HepG2 (cell line): ENCODE data around the gene ZSCAN1. TPM values are rescaled to one million over a fixed set of nuclear protein-coding genes. Genes with fewer than 3 reads are reported as not detected.

Experiments
- ATF3 ChIP-seq: sonication (generic); formaldehyde crosslinking; IDR thresholded peaks from 2 replicates; pipeline ENCODE4 v1.4.0; 2020; ENCODE audit warnings: missing genetic modification reagents
- EHMT2 ChIP-seq: fragments of 200-600 bp; sonication (generic); IDR thresholded peaks from 2 replicates; pipeline ENCODE4 v1.7.0; 2017; ENCODE audit warnings: antibody characterized with exemption, low read depth, low read length, borderline replicate concordance
- ETV6 ChIP-seq: sonication (generic); formaldehyde crosslinking; conservative IDR thresholded peaks from 2 replicates; pipeline ENCODE4 v1.4.0; 2020; ENCODE audit warnings: missing genetic modification reagents
- HES4 ChIP-seq: sonication (generic); formaldehyde crosslinking; IDR thresholded peaks from 2 replicates; pipeline ENCODE4 v1.9.0; 2021; ENCODE audit warnings: mild to moderate bottlenecking, missing genetic modification reagents, borderline replicate concordance
- HNRNPK ChIP-seq: fragments of 200-400 bp; formaldehyde crosslinking; IDR thresholded peaks from 2 replicates; pipeline ENCODE4 v1.6.1; 2018; ENCODE audit warnings: low read length, low read depth, moderate library complexity, mild to moderate bottlenecking; ENCODE audit not compliant: poor library complexity, severe bottlenecking
- HOXA5 ChIP-seq: sonication (generic); formaldehyde crosslinking; IDR thresholded peaks from 2 replicates; pipeline ENCODE4 v1.4.0; 2020; ENCODE audit warnings: missing genetic modification reagents
- KDM3A ChIP-seq: IDR thresholded peaks from 2 replicates; pipeline ENCODE4 v1.6.1; 2018; ENCODE audit warnings: low read depth, missing compliant biosample characterization
- KLF15 ChIP-seq: sonication (generic); formaldehyde crosslinking; IDR thresholded peaks from 2 replicates; pipeline ENCODE4 v1.8.1; 2023; ENCODE audit warnings: borderline replicate concordance, mild to moderate bottlenecking, inconsistent platforms, missing genetic modification reagents, mixed read lengths
- LCORL ChIP-seq, 2 experiments: fragments of 450-650 bp in 1 of 2; sonication (generic) in 1 of 2; formaldehyde crosslinking in 1 of 2; IDR thresholded peaks; 2 replicates each; pipeline versions ENCODE4 v1.5.0 to v1.6.1; 2017 to 2020; ENCODE audit warnings: antibody characterized with exemption in 1 of 2, missing genetic modification reagents in 1 of 2
- MLLT10 ChIP-seq: sonication (generic); formaldehyde crosslinking; IDR thresholded peaks from 2 replicates; pipeline ENCODE4 v1.4.0; 2020; ENCODE audit warnings: missing genetic modification reagents
- MTF2 ChIP-seq: sonication (generic); formaldehyde crosslinking; IDR thresholded peaks from 2 replicates; pipeline ENCODE4 v1.5.0; 2020; ENCODE audit warnings: missing genetic modification reagents, borderline replicate concordance
- NFATC3 ChIP-seq: sonication (generic); formaldehyde crosslinking; IDR thresholded peaks from 2 replicates; pipeline ENCODE4 v1.5.1; 2020; ENCODE audit warnings: mild to moderate bottlenecking, missing genetic modification reagents
- NFKBIZ ChIP-seq: IDR thresholded peaks from 2 replicates; pipeline ENCODE4 v1.6.1; 2018; ENCODE audit warnings: missing genetic modification reagents, missing compliant biosample characterization
- NFRKB ChIP-seq: fragments of 450-650 bp; IDR thresholded peaks from 2 replicates; pipeline ENCODE4 v1.6.1; 2017
- PITX1 ChIP-seq: sonication (generic); formaldehyde crosslinking; IDR thresholded peaks from 2 replicates; pipeline ENCODE4 v1.5.1; 2020; ENCODE audit warnings: mild to moderate bottlenecking, missing genetic modification reagents
- PTBP1 ChIP-seq: fragments of 200-400 bp; formaldehyde crosslinking; IDR thresholded peaks from 2 replicates; pipeline ENCODE4 v1.6.1; 2018; ENCODE audit warnings: low read length, low read depth; ENCODE audit not compliant: poor library complexity, severe bottlenecking
- SAP130 ChIP-seq: IDR thresholded peaks from 2 replicates; pipeline ENCODE4 v1.6.1; 2016; ENCODE audit warnings: low read depth
- ZBTB40 ChIP-seq, 2 experiments: fragments of 450-650 bp in 1 of 2; sonication (generic) in 1 of 2; formaldehyde crosslinking in 1 of 2; IDR thresholded peaks; 2 replicates each; pipeline versions ENCODE4 v1.6.1 to v1.8.0; 2016 to 2022; ENCODE audit warnings: antibody characterized with exemption in 1 of 2, mild to moderate bottlenecking in 1 of 2, missing genetic modification reagents in 1 of 2
- ZIK1 ChIP-seq: sonication (generic); formaldehyde crosslinking; IDR thresholded peaks from 2 replicates; pipeline ENCODE4 v1.5.0; 2020; ENCODE audit warnings: mild to moderate bottlenecking, low read depth, missing genetic modification reagents, borderline replicate concordance
- ZMYM2 ChIP-seq: sonication (generic); formaldehyde crosslinking; IDR thresholded peaks from 2 replicates; pipeline ENCODE4 v1.8.0; 2022; ENCODE audit warnings: mild to moderate bottlenecking, missing genetic modification reagents
- polyA plus RNA-seq, 8 experiments: library from polyadenylated mRNA; depleted of rRNA in 3 of 8; stranded (reverse) in 7 of 8; unstranded in 1 of 8; fragments of >200 nt; fragmentation: Illumina TruSeq in 4 of 8; extraction: Trizol in 4 of 8; gene quantifications; 2 replicates each; pipeline versions ENCODE4 v1.2.1 to v1.2.3, GENCODE V29; 2011 to 2016; ENCODE audit warnings: low read depth in 4 of 8, missing spikeins in 1 of 8, mixed read lengths in 1 of 8; ENCODE audit not compliant: insufficient read depth in 1 of 8
- total RNA-seq, 5 experiments: library from RNA; depleted of rRNA; stranded (reverse); fragments of >200 nt; fragmentation: Illumina TruSeq; extraction: Trizol; gene quantifications; 2 replicates each; pipeline ENCODE4 v1.2.3, GENCODE V29; 2016; ENCODE audit warnings: low read depth in 1 of 5

Gene ZSCAN1
- total and polyA plus RNA-seq, 2 of the 13 experiments (the other 11 are each of a cell fraction or from before 2014, with no cell fraction given), result not detected

GRCh38 chr19:58002384-58003173 lies 31.2 kb upstream of the ZSCAN1 start, which contains the start of gene ZNF606 (continued):
- TF ChIP-seq HOXA5, result peak; percentile 15; the same call in 1 of the 2 replicates
- 0 out of 2 replicates have a peak, but pooled peaks have one; percentile 73 for TF ChIP-seq KLF15 (CRISPR knock-in tag)
- 0 out of 2 replicates have a peak, but pooled peaks have one; percentile 65 for TF ChIP-seq ZIK1 (CRISPR knock-in tag)
- peak; percentile 47; the same call in 1 of the 2 replicates for TF ChIP-seq KDM3A
- TF ChIP-seq PITX1 (CRISPR knock-in tag), result peak; percentile 76
- TF ChIP-seq SAP130 (CRISPR knock-in tag), result peak; percentile 94
- no peak; the same call in 1 of the 2 replicates for TF ChIP-seq NFKBIZ (CRISPR knock-in tag)
- no peak for TF ChIP-seq MLLT10 (CRISPR knock-in tag)
- peak; percentile 78 for TF ChIP-seq HES4
- TF ChIP-seq MTF2 (CRISPR knock-in tag), result peak; percentile 96
- TF ChIP-seq HNRNPK, result peak; percentile 77
- peak; percentile 75 for TF ChIP-seq ETV6 (CRISPR knock-in tag)
- no peak for TF ChIP-seq ZBTB40 (IDR thresholded peaks at IDR 0.05)
- TF ChIP-seq ZBTB40 (CRISPR knock-in tag; IDR thresholded peaks at IDR 0.05), result peak; percentile 71; the same call in 1 of the 2 replicates
- TF ChIP-seq ZMYM2 (CRISPR knock-in tag), result peak; percentile 88
- TF ChIP-seq NFRKB, result peak; percentile 36; the same call in 1 of the 2 replicates
- TF ChIP-seq EHMT2, result no peak
- peak; percentile 64; the same call in 1 of the 2 replicates for TF ChIP-seq ATF3 (CRISPR knock-in tag)
- TF ChIP-seq NFATC3 (CRISPR knock-in tag), result peak; percentile 82; the same call in 1 of the 2 replicates
- TF ChIP-seq LCORL (IDR thresholded peaks at IDR 0.05), result peak; percentile 35; the same call in 1 of the 2 replicates
- TF ChIP-seq LCORL (CRISPR knock-in tag; IDR thresholded peaks at IDR 0.05), result peak; percentile 84
- peak; percentile 10 for TF ChIP-seq PTBP1
